ENCODE results near the gene TSPEAR. TPM values are rescaled to one million over a fixed set of nuclear protein-coding genes. Genes with fewer than 3 reads are reported as not detected.

The TSPEAR gene
- total RNA-seq, 6 experiments from 2014 or later = not detected

- Mint-ChIP-seq H3K4me3 (no peak overlapping the region), H3K9me3 (peaks cover 52% of the 10 kb centered on the region), H3K36me3 (ENCODE audit: low read depth) (peaks cover 6% of the 10 kb centered on the region), H3K4me1 (ENCODE audit: low read depth) (no peaks in the 10 kb centered on the region), H3K27ac (no peak overlapping the region), H3K27me3 (ENCODE audit: insufficient read depth) (no peaks in the 10 kb centered on the region)
- no peak for TF ChIP-seq CTCF (IDR thresholded peaks at IDR 0.05)
- no peak for DNase-seq
These were observed 102.2 kb downstream of the TSPEAR start for GRCh38 chr21:44609193-44609592.

- Mint-ChIP-seq H3K4me1 (ENCODE audit: low read depth) (no peaks in the 10 kb centered on the region), H3K4me3 (no peak overlapping the region), H3K27me3 (ENCODE audit: insufficient read depth) (peaks cover 2% of the 10 kb centered on the region; the same call in 1 of the 2 replicates), H3K9me3 (peaks cover 33% of the 10 kb centered on the region), H3K36me3 (ENCODE audit: low read depth) (peaks cover 5% of the 10 kb centered on the region), H3K27ac (no peak overlapping the region)
- DNase-seq = no peak
- TF ChIP-seq CTCF (IDR thresholded peaks at IDR 0.05) = no peak
These were observed 104.9 kb downstream of the TSPEAR start for GRCh38 chr21:44606495-44606894.

- peaks cover 13% of the 10 kb centered on the region for H3K27me3 Mint-ChIP-seq (ENCODE audit: insufficient read depth)
- no peaks in the 10 kb centered on the region; the same call in 1 of the 2 replicates for H3K4me1 Mint-ChIP-seq (ENCODE audit: low read depth)
- TF ChIP-seq CTCF (IDR thresholded peaks at IDR 0.05) = no peak
- DNase-seq = no peak
- no peak overlapping the region for H3K27ac Mint-ChIP-seq
- no peak overlapping the region for H3K4me3 Mint-ChIP-seq
- no peaks in the 10 kb centered on the region for H3K36me3 Mint-ChIP-seq (ENCODE audit: low read depth)
- H3K9me3 Mint-ChIP-seq = peaks cover 11% of the 10 kb centered on the region
These were observed 107.5 kb downstream of the TSPEAR start for GRCh38 chr21:44603911-44604310.

- DNase-seq = no peak
- TF ChIP-seq CTCF (IDR thresholded peaks at IDR 0.05) = no peak
- no peaks in the 10 kb centered on the region for H3K36me3 Mint-ChIP-seq (ENCODE audit: low read depth)
- H3K27me3 Mint-ChIP-seq (ENCODE audit: insufficient read depth) = peaks cover 13% of the 10 kb centered on the region
- H3K4me3 Mint-ChIP-seq = no peak overlapping the region
- H3K27ac Mint-ChIP-seq = no peak overlapping the region
- H3K4me1 Mint-ChIP-seq (ENCODE audit: low read depth) = no peaks in the 10 kb centered on the region; the same call in 1 of the 2 replicates
- H3K9me3 Mint-ChIP-seq = peaks cover 11% of the 10 kb centered on the region
These were observed 108.1 kb downstream of the TSPEAR start for GRCh38 chr21:44603109-44603875.

- no peaks in the 10 kb centered on the region for H3K36me3 Mint-ChIP-seq (ENCODE audit: low read depth)
- no peaks in the 10 kb centered on the region; the same call in 1 of the 2 replicates for H3K4me1 Mint-ChIP-seq (ENCODE audit: low read depth)
- no peak for TF ChIP-seq CTCF (IDR thresholded peaks at IDR 0.05)
- no peak overlapping the region for H3K27ac Mint-ChIP-seq
- H3K9me3 Mint-ChIP-seq = peaks cover 7% of the 10 kb centered on the region
- no peak overlapping the region for H3K4me3 Mint-ChIP-seq
- peaks cover 13% of the 10 kb centered on the region for H3K27me3 Mint-ChIP-seq (ENCODE audit: insufficient read depth)
- DNase-seq = no peak
These were observed 108.9 kb downstream of the TSPEAR start for GRCh38 chr21:44602463-44602850.
